GM19193 (cell line): ENCODE data around the gene ANKHD1.

Experiments used
- POLR2A ChIP-seq: IDR thresholded peaks from 4 replicates; pipeline ENCODE4 v1.6.1; 2011; ENCODE audit not compliant: insufficient read depth, insufficient read length; ENCODE audit errors: extremely low read depth

The ANKHD1 gene

GRCh38 chr5:140432916-140433315 lies 31.3 kb downstream of the ANKHD1 start:
- no peak for TF ChIP-seq POLR2A

- TF ChIP-seq POLR2A, result no peak
Observed at GRCh38 chr5:140466981-140467742, 65.5 kb downstream of the ANKHD1 start.

- no peak for TF ChIP-seq POLR2A
Observed at GRCh38 chr5:140468188-140468587, 66.6 kb downstream of the ANKHD1 start.

DNA sequence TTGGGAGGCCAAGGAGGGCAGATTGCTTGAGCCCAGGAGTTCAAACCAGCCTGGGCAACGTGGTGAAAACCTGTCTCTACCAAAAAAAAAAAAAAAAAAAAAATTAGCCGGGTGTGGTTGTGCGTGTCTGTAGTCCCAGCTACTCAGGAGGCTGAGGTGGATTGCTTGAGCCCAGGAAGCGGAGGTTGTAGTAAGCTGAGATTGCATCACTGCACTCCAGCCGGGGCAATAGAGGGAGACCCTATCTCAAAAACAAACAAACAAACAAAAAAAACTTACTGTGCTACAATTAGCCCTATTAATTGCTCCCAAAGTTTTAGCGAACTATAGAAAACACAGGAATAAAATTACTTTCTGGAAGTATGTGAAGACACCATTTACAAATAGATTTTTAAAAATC lies 67.6 kb downstream of the ANKHD1 start:
- TF ChIP-seq POLR2A, result no peak

GRCh38 chr5:140480310-140481014 lies 78.8 kb downstream of the ANKHD1 start:
- no peak for TF ChIP-seq POLR2A

GRCh38 chr5:140481758-140482157 lies 80.1 kb downstream of the ANKHD1 start:
- no peak for TF ChIP-seq POLR2A

DNA sequence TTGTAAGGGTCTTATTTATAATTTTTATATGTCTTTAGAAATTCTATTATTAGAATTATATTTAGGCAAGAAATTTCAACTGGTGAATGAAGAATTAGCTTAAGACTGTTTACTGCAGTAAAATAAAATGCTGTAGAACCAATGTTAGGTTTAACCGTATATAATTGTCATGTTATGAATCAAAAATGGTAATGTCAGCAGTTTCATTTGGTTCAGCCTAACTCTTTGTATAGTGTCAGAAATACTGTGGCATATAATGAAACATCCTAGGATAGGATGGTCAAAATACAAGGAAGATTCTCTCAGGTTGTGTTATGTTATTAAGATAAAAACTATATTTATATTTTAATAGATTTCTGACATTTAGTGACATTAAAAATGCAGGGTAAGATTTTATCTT lies 81.4 kb downstream of the ANKHD1 start:
- no peak for TF ChIP-seq POLR2A

DNA sequence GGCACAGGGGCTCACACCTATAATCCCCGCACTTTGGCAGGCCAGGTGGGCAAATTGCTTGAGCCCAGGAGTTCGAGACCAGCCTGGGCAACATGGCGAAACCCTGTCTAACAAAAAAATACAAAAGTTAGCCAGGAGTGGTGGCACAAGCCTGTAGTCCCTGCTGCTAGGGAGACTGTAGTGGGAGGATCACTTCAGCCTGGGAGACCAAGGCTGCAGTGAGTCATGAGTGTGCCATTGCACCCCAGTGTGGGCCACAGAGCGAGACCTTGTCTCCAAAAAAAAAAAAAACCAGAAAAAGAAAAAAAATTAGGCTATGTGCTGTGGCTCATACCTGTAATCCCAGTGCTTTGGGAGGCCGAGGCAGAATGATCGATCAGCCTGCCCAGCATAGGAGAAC lies 87.3 kb downstream of the ANKHD1 start:
- TF ChIP-seq POLR2A, result no peak

DNA sequence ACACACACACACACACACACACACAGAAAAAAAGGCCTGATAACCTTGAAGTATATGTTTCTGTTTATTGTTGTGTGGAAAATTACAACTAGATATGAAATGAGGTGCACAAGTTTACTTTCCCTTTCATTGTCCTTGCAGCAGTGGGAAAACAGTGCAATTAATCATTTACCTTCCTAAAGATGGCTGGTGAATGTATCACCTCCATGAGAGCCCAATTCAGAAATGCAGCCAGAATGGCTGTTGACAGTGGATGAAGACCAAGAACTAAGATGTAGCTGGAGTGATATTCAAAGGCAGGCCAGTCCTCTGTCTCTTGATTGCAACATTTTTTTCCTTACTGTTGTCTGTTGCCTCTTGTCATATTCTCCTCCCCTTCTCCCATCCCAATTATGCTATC lies 96.3 kb downstream of the ANKHD1 start:
- no peak for TF ChIP-seq POLR2A

- TF ChIP-seq POLR2A, result no peak
Observed at GRCh38 chr5:140498591-140498990, 97.0 kb downstream of the ANKHD1 start.

DNA sequence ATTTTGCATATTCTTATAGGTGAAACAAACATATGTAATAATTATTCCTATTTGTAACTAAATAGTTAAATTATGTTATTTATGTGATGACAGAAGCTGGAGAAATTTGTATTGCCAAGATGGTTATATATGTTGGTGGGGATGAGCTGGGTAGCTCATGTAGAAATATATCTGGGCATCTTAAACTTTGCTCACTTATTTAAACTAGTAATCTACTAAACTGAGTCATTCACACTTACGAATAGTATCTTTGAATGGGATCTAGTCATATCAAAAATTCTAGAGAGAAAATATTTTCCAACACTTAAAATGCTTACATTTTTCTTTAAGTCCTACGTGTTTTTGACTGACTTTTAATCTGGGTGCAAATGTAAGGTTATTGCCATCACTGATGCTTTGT lies 101.2 kb downstream of the ANKHD1 start:
- no peak for TF ChIP-seq POLR2A

DNA sequence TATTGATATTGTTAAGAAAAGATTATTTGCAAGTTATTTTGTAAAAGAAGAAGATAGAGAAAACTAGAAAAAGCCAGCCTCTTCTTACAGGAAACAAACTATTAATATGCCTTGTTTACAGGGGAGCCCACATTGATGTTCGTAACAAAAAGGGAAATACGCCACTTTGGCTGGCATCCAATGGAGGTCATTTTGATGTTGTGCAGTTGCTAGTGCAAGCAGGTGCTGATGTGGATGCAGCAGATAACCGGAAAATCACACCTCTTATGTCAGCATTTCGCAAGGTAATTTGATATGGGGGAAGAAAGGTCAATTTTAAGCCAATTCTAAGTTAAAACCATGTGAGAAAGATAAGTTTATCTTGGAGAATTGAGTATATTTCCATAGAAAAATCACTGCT lies 108.3 kb downstream of the ANKHD1 start:
- no peak for TF ChIP-seq POLR2A

- no peak for TF ChIP-seq POLR2A
Observed at GRCh38 chr5:140513124-140513523, 111.5 kb downstream of the ANKHD1 start.

GRCh38 chr5:140524003-140524402 lies 122.4 kb downstream of the ANKHD1 start:
- TF ChIP-seq POLR2A, result no peak

- TF ChIP-seq POLR2A, result no peak
Observed at GRCh38 chr5:140540227-140540626, 138.6 kb downstream of the ANKHD1 start.

GRCh38 chr5:140542972-140543371 lies 141.3 kb downstream of the ANKHD1 start:
- no peak for TF ChIP-seq POLR2A
